Right cardiac atrium (tissue), 5 donors: ENCODE results near the gene MERTK. TPM values are rescaled to one million over a fixed set of nuclear protein-coding genes. Genes with fewer than 3 reads are reported as not detected.

Experiments
- ATAC-seq, 2 donors: fragments of 200-7000 bp; cut with Tn5 transposase; one replicate each; pipeline versions ENCODE4 v1.8.0 to v1.9.1; 2020; ENCODE audit warnings: moderate library complexity in 2 of 2, mild to moderate bottlenecking in 1 of 2
- DNase-seq, 3 donors: peaks; one replicate each; pipeline ENCODE4 v3.0.0-alpha.2; 2020
- H3K27ac ChIP-seq: one replicate; pipeline ENCODE4 v1.5.1; 2013; ENCODE audit warnings: mild to moderate bottlenecking, low read length, control low read depth, moderate library complexity
- H3K27me3 ChIP-seq: one replicate; pipeline ENCODE4 v1.6.1; 2013; ENCODE audit not compliant: control insufficient read depth, insufficient read depth
- H3K4me1 ChIP-seq: one replicate; pipeline ENCODE4 v1.6.1; 2013; ENCODE audit warnings: low read length; ENCODE audit not compliant: control insufficient read depth, insufficient read depth
- H3K4me3 ChIP-seq: one replicate; pipeline ENCODE4 v1.5.1; 2013; ENCODE audit warnings: low read length, control low read depth
- H3K9me3 ChIP-seq: one replicate; pipeline ENCODE4 v1.6.1; 2013; ENCODE audit warnings: low read length; ENCODE audit not compliant: control insufficient read depth
- WGBS: extraction: QIAGEN DNeasy Blood & Tissue Kit; methylation state at CpG from one replicate; pipeline ENCODE4 v1.1.7; 2013; 5-methylcytosine and 5-hydroxymethylcytosine counted together
- intact Hi-C, 4 donors: fragments of 100-400 bp; cut with DNase I; formaldehyde crosslinking; loops; one replicate each; pipeline versions ENCODE4 v1.11.0 to v1.14.0; 2022 to 2023
- polyA plus RNA-seq: library from polyadenylated mRNA; stranded (reverse); fragments of 200-250 nt; gene quantifications from one replicate; pipeline ENCODE4 v1.2.3, GENCODE V29; 2013
- total RNA-seq, 4 donors: library from RNA; stranded (reverse); fragmentation: NEBNext Ultra II Directional; extraction: Animal tissue kit (Norgen Biotek cat#: 25700); gene quantifications; one replicate each; pipeline ENCODE4 v1.2.1, GENCODE V29; 2021
- donor health status: healthy with polysubstance abuse.
- donor health status: DM: no; HTN: yes; CAD: no.
- donor health status: DM: no; HTN: no; CAD: no.
- donor health status: DM: no; HTN: yes; CAD: no; lungs with severe emphysema.
- donor health status: DM: yes; HTN: yes; CAD: no.

MERTK gene
- total and polyA plus RNA-seq, 5 donors = 3.8 to 11.4 (median 9.1) TPM

DNA sequence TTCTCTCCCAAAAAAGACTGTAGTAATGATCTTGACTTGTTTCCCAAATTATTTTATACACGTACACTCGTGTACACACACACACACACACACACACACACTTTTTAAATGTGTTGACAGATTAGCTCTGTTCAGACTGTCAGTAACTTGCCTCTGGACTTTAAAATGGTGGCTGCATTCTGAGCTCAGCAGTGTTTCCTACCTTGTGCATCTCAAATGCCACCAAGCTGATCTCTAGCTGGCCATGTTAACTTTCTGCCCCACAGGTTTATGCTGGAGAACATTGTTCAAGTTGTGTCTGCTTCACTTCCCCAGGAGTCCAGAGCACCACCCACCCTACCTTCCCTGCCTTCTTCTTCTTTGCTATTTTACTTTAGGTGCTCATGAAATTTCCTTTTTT, 83.3 kb downstream of the MERTK start:
- intact Hi-C loops = no loop called here
- no peak for DNase-seq
- WGBS = 96% methylated on average over 2 of the region's 2 CpGs
- Histone ChIP-seq H3K4me1 (no peaks in the 10 kb centered on the region), H3K27ac (no peak overlapping the region), H3K27me3 (no peaks in the 10 kb centered on the region), H3K4me3 (no peak overlapping the region), H3K9me3 (no peaks in the 10 kb centered on the region)
- ATAC-seq = no peak

GRCh38 chr2:111982822-111983221, 84.4 kb downstream of the MERTK start:
- H3K9me3 ChIP-seq = no peaks in the 10 kb centered on the region
- intact Hi-C loops = no loop called here
- no peak overlapping the region for H3K27ac ChIP-seq
- WGBS = 92% methylated on average over 5 of the region's 5 CpGs
- DNase-seq (no peak), ATAC-seq (no peak)
- no peak overlapping the region for H3K4me3 ChIP-seq
- no peaks in the 10 kb centered on the region for H3K27me3 ChIP-seq
- H3K4me1 ChIP-seq = no peaks in the 10 kb centered on the region

DNA sequence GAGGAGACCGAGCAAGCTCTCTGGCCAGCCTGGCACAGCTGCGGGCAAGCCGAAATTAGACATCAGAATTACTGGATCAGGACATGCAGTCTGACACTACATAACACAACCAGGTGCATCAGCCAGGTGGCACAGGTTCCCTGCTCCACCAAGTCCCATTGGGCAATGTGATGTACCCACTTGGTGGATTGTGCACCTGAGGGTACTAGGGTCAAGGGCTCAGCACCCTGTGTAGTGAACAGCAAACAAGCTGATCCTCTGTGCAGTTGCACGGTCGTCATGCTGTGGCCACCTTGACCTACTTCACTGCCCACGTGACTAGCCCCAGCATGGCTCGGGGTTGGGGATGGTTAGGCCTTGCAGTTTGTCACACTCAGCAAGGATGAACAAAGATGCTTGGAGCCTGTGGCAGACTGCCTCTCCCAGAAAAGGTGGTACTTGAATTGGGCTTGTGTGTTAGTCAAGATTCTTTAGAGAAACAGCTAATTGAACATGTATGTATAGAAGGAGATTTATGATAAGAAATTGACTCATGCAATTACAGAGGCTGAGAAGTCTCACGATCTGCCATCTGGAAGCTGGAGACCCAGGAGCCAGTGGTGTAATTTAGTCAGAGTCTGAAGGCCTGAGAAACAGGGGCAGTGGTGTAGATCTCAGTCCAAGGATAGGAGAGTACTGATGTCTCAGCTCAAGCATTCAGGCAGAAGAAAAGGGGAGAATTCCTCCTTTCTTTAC, 85.2 kb downstream of the MERTK start:
- Histone ChIP-seq H3K27me3 (no peaks in the 10 kb centered on the region), H3K9me3 (no peaks in the 10 kb centered on the region), H3K4me1 (no peaks in the 10 kb centered on the region), H3K27ac (no peak overlapping the region), H3K4me3 (no peak overlapping the region)
- intact Hi-C loops = no loop called here
- no peak for DNase-seq
- ATAC-seq = no peak
- WGBS = 76% methylated on average over 8 of the region's 8 CpGs

- Histone ChIP-seq H3K4me1 (no peaks in the 10 kb centered on the region), H3K9me3 (no peaks in the 10 kb centered on the region), H3K27ac (no peak overlapping the region), H3K4me3 (no peak overlapping the region), H3K27me3 (no peaks in the 10 kb centered on the region)
- DNase-seq = no peak
- WGBS = 90% methylated on average over 4 of the region's 4 CpGs
- intact Hi-C loops = no loop called here
- ATAC-seq = no peak
These were observed 85.8 kb downstream of the MERTK start for GRCh38 chr2:111984213-111984604.

DNA sequence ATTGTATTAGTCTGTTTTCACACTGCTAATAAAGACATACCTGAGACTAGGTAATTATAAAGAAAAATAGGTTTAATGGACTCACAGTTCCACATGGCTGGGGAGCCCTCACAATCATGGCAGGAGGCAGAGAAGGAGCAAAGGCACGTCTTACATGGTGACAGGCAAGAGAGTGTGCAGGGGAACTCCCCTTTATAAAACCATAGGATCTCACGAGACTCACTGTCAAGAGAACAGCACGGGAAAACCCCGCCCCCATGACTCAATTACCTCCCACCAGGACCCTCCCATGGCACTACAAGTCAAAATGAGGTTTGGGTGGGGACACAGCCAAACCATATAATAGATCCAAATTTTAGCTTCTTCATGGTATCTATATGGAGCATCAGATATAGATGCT, 87.1 kb downstream of the MERTK start:
- H3K9me3 ChIP-seq = no peaks in the 10 kb centered on the region
- WGBS = 91% methylated on average over 4 of the region's 4 CpGs
- DNase-seq = no peak
- H3K4me1 ChIP-seq = no peaks in the 10 kb centered on the region
- H3K4me3 ChIP-seq = no peak overlapping the region
- ATAC-seq = no peak
- H3K27me3 ChIP-seq = no peaks in the 10 kb centered on the region
- intact Hi-C loops = no loop called here
- H3K27ac ChIP-seq = no peak overlapping the region

- no peak for DNase-seq
- 42% methylated on average over 6 of the region's 6 CpGs for WGBS
These were observed 87.9 kb downstream of the MERTK start for GRCh38 chr2:111986116-111986900.

DNA sequence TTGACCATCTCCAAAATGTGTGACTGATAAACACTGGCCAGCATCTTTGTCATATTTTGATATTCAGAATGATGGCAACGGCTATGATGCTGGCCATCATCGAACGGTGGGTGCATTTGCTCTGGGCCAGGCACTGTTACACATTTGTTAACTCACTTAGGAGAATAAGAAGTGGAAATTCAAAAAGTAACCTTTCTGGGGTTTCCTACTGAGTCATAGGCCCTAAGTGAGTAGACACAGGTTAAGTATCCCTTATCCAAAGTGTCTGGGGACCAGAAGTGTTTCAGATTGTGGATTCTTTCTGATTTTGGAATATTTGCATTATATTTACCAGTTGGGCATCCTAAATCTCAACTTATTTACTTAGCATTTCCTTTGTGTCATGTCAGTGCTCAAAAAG, 92.0 kb downstream of the MERTK start:
- no peaks in the 10 kb centered on the region for H3K9me3 ChIP-seq
- WGBS = 72% methylated on average over 3 of the region's 3 CpGs
- DNase-seq (no peak), ATAC-seq (no peak)
- intact Hi-C loops = no loop called here
- no peak overlapping the region for H3K27ac ChIP-seq
- H3K4me3 ChIP-seq = no peak overlapping the region
- H3K27me3 ChIP-seq = no peaks in the 10 kb centered on the region
- no peaks in the 10 kb centered on the region for H3K4me1 ChIP-seq

More at GRCh38 chr2:111986116-111986900, 87.9 kb downstream of the MERTK start:
- Histone ChIP-seq H3K27ac (no peak overlapping the region), H3K4me1 (no peaks in the 10 kb centered on the region), H3K4me3 (no peak overlapping the region), H3K9me3 (no peaks in the 10 kb centered on the region), H3K27me3 (no peaks in the 10 kb centered on the region)
- peak in 1 of 2 donors; percentile 21 for ATAC-seq
- intact Hi-C loops = no loop called here

DNA sequence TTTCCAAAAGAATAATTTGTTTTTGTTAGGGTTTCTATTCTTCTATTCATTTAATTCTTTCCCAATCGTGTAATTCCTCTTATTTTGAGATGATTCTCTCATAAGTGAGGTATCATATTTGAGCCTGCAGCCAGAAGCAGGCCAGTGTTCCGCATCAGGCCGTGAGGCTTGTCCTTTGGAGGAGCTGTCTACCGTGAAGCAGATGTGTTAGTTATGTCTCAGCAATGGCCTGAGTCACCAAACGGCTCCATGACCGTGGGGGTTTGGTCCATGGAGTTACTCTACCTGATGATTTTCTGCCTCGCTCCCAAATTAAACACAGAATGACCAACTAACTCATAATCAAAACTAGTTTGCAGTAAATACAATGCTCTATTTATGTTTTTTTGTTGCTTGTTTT, 92.4 kb downstream of the MERTK start:
- Histone ChIP-seq H3K4me1 (no peaks in the 10 kb centered on the region), H3K9me3 (no peaks in the 10 kb centered on the region), H3K4me3 (no peak overlapping the region), H3K27ac (no peak overlapping the region), H3K27me3 (no peaks in the 10 kb centered on the region)
- intact Hi-C loops = no loop called here
- DNase-seq (no peak), ATAC-seq (no peak)
- 89% methylated on average over 7 of the region's 7 CpGs for WGBS

DNA sequence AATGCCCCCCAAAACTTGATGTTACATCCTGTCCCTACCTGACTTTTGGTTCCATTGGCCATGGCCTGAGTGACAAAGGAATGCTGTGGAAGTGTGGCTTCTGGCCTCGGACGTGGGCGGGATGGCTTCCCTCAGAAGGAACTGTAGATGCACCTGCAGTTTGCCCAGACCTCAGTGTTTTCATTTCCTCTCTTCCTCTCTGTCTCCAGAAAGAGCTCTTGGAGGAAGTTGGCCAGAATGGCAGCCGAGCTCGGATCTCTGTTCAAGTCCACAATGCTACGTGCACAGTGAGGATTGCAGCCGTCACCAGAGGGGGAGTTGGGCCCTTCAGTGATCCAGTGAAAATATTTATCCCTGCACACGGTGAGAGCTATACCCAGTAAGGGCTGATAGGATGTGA, 95.6 kb downstream of the MERTK start:
- intact Hi-C loops = no loop called here
- 86% methylated on average over 8 of the region's 8 CpGs for WGBS
- Histone ChIP-seq H3K9me3 (no peaks in the 10 kb centered on the region), H3K4me1 (no peaks in the 10 kb centered on the region), H3K27ac (no peak overlapping the region), H3K4me3 (no peak overlapping the region), H3K27me3 (no peaks in the 10 kb centered on the region)
- peak in 1 of 3 donors; percentile 59 for DNase-seq
- no peak for ATAC-seq

DNA sequence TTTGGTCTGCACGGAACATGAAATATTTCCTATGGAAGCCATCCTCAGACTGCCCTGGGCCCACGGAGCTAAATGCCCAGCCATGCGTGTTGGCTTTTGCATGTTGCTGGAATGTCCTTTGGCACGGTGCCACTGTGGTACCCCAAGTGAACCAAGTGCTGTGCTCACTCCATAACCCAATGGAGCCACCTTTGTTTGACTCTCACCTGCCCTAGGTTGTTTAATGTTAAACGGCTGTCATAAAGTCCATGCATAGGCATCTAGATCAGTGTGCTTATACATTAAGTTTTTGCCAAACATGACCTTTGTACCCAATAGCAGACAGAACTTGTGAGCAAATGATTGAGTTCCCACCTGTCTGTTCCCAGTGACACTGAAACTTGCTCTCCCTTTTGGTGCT, 96.7 kb downstream of the MERTK start:
- WGBS = 92% methylated on average over 5 of the region's 5 CpGs
- Histone ChIP-seq H3K4me1 (no peaks in the 10 kb centered on the region), H3K9me3 (no peaks in the 10 kb centered on the region), H3K27me3 (no peaks in the 10 kb centered on the region), H3K4me3 (no peak overlapping the region), H3K27ac (no peak overlapping the region)
- DNase-seq (no peak), ATAC-seq (no peak)
- intact Hi-C loops = no loop called here

- ATAC-seq = no peak
These were observed 101.4 kb downstream of the MERTK start for GRCh38 chr2:111999809-112000208.

More at GRCh38 chr2:111999809-112000208, 101.4 kb downstream of the MERTK start:
- Histone ChIP-seq H3K27me3 (no peaks in the 10 kb centered on the region), H3K4me3 (no peak overlapping the region), H3K27ac (no peak overlapping the region), H3K9me3 (no peaks in the 10 kb centered on the region), H3K4me1 (peaks cover 2% of the 10 kb centered on the region)
- intact Hi-C loops = no loop called here
- 83% methylated on average over 4 of the region's 4 CpGs for WGBS
- no peak for DNase-seq
